Right renal cortex interstitium (tissue), 3 donors: ENCODE results near the gene EML6. TPM values are rescaled to one million over a fixed set of nuclear protein-coding genes. Genes with fewer than 3 reads are reported as not detected.
"Not testable (repeated sequence)": the region's sequence is repeated elsewhere in the genome, so short reads cannot be mapped to it uniquely, and the experiment has no call there.

Experiments
- DNase-seq, 3 donors: peaks; one replicate each; pipeline ENCODE4 v3.0.0-alpha.2; 2013; ENCODE audit warnings: low read depth in 3 of 3, low spot score in 2 of 3
- polyA plus RNA-seq, 3 donors: library from polyadenylated mRNA; unstranded; fragments of 120-200 nt; gene quantifications; one replicate each; pipeline ENCODE4 v1.2.1, GENCODE V29; 2013; ENCODE audit not compliant: insufficient read length in 3 of 3

EML6 gene
- polyA plus RNA-seq, result 10 to 100 TPM; 12.7 to 16.9 (median 13.3) TPM

GRCh38 chr2:54723131-54723995 is at the start of gene EML6:
EML6 (plus strand) TSS chr2:54723662; CDS start chr2:54725062, 1,400 bp downstream.
- peak; percentile 89 to 97 (median 93) for DNase-seq

GRCh38 chr2:54675281-54675680 is 48.2 kb upstream of the EML6 start:
- DNase-seq, result no peak

GRCh38 chr2:54675738-54676137 is 47.7 kb upstream of the EML6 start:
- DNase-seq, result no peak

- no peak for DNase-seq
Observed at GRCh38 chr2:54676656-54677055, 46.8 kb upstream of the EML6 start.

- DNase-seq, result no peak
Observed at GRCh38 chr2:54677476-54678265, 45.8 kb upstream of the EML6 start.

- DNase-seq, result no peak
Observed at GRCh38 chr2:54678719-54679118, 44.7 kb upstream of the EML6 start.

- no peak for DNase-seq
Observed at GRCh38 chr2:54680397-54681041, 42.9 kb upstream of the EML6 start.

- no peak for DNase-seq
Observed at GRCh38 chr2:54681416-54681815, 42.0 kb upstream of the EML6 start.

GRCh38 chr2:54683596-54683995 is 39.9 kb upstream of the EML6 start:
- no peak for DNase-seq

GRCh38 chr2:54685263-54685775 is 38.1 kb upstream of the EML6 start:
- no peak for DNase-seq

- no peak for DNase-seq
Observed at GRCh38 chr2:54687595-54688152, 35.8 kb upstream of the EML6 start.

- no peak for DNase-seq
Observed at GRCh38 chr2:54691445-54692135, 31.9 kb upstream of the EML6 start.

- no peak for DNase-seq
Observed at GRCh38 chr2:54692556-54692955, 30.9 kb upstream of the EML6 start.

- DNase-seq, result no peak
Observed at GRCh38 chr2:54695378-54695777, 28.1 kb upstream of the EML6 start.

GRCh38 chr2:54697934-54698333 is 25.5 kb upstream of the EML6 start:
- DNase-seq, result no peak

- DNase-seq, result not testable (repeated sequence)
Observed at GRCh38 chr2:54698926-54699325, 24.5 kb upstream of the EML6 start.

GRCh38 chr2:54699665-54700064 is 23.8 kb upstream of the EML6 start:
- DNase-seq, result no peak

GRCh38 chr2:54701029-54701428 is 22.4 kb upstream of the EML6 start:
- DNase-seq, result no peak

GRCh38 chr2:54704238-54704637 is 19.2 kb upstream of the EML6 start:
- no peak for DNase-seq
